Measurements from ENCODE around the gene RNF121.

Gene RNF121

GRCh38 chr11:72041364-72042063 is 112.7 kb downstream of the RNF121 start:
- TF ChIP-seq, protein P1, sequence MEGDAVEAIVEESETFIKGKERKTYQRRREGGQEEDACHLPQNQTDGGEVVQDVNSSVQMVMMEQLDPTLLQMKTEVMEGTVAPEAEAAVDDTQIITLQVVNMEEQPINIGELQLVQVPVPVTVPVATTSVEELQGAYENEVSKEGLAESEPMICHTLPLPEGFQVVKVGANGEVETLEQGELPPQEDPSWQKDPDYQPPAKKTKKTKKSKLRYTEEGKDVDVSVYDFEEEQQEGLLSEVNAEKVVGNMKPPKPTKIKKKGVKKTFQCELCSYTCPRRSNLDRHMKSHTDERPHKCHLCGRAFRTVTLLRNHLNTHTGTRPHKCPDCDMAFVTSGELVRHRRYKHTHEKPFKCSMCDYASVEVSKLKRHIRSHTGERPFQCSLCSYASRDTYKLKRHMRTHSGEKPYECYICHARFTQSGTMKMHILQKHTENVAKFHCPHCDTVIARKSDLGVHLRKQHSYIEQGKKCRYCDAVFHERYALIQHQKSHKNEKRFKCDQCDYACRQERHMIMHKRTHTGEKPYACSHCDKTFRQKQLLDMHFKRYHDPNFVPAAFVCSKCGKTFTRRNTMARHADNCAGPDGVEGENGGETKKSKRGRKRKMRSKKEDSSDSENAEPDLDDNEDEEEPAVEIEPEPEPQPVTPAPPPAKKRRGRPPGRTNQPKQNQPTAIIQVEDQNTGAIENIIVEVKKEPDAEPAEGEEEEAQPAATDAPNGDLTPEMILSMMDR (IDR thresholded peaks at IDR 0.05; ENCODE audit: low read depth, low read length, missing control alignments) = no peak
- DNase-seq (ENCODE audit: extremely low read depth, low read depth) = peak; percentile 21
- peak overlapping the region; percentile 75 for H3K4me3 ChIP-seq (replicated peaks; ENCODE audit: low read depth, low read length)

GRCh38 chr11:72042064-72042745 is 113.4 kb downstream of the RNF121 start:
- peak overlapping the region; percentile 75 for H3K4me3 ChIP-seq (replicated peaks; ENCODE audit: low read depth, low read length)
- TF ChIP-seq, protein P1 (IDR thresholded peaks at IDR 0.05; ENCODE audit: low read depth, low read length, missing control alignments) = no peak
- DNase-seq (ENCODE audit: extremely low read depth, low read depth) = no peak

DNA sequence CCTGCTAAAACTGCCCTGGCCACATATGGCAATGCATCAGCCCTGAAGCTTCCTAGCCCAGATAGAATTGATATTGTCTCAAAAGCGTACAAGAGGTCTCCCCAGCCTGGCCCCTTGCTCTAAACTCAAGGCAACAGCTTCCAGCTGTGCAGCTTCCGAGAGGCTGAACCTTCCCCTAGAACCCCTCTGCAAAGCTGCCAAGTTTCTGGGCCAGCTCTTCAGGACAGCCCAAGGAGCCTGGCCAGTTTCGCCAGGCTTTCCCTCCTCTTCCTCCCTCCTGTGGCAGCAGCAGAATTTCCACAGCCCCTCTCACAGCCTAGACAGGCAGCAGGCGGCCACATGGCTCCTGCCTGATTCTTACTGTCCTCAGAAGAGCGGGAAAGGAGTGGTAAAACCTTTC is 117.0 kb downstream of the RNF121 start:
- TF ChIP-seq, protein P1 (IDR thresholded peaks at IDR 0.05; ENCODE audit: low read depth, low read length, missing control alignments) = no peak
- no peak overlapping the region for H3K4me3 ChIP-seq (replicated peaks; ENCODE audit: low read depth, low read length)
- DNase-seq (ENCODE audit: extremely low read depth, low read depth) = no peak
